GM12878 (cell line): Measurements from ENCODE around the gene WDR91. TPM values are rescaled to one million over a fixed set of nuclear protein-coding genes. Genes with fewer than 3 reads are reported as not detected.

Experiments used
- ATAC-seq: fragments of 200-7000 bp; cut with Tn5 transposase; 3 replicates; pipeline ENCODE4 v1.9.1; 2020; ENCODE audit warnings: mild to moderate bottlenecking, moderate library complexity
- BruUV-seq: library from RNA; stranded (reverse); fragments of 400-500 nt; replicated peaks from 2 replicates; lab custom pipeline; 2021; lab: Mats Ljungman, UMichigan
- CTCF ChIA-PET: fragments of 300-600 bp; sonication (Branson Sonifier 250); formaldehyde crosslinking; extraction: SDS; loops from one replicate; lab custom pipeline; 2021; ENCODE audit warnings: inconsistent platforms; lab: Yijun Ruan, JAX
- POLR2A ChIA-PET: fragments of 350-600 bp; formaldehyde crosslinking; extraction: SDS; loops from one replicate; lab custom pipeline; 2021; ENCODE audit warnings: inconsistent platforms; lab: Charles Lee
- RAD21 ChIA-PET: fragments of 300-600 bp; sonication (Branson Sonifier 250); formaldehyde crosslinking; loops from one replicate; lab custom pipeline; 2023; ENCODE audit warnings: antibody characterized with exemption; ENCODE audit not compliant: unreplicated experiment; lab: Charles Lee
- SMC1A ChIA-PET: fragments of 300-600 bp; sonication (Branson Sonifier 250); formaldehyde crosslinking; loops from one replicate; lab custom pipeline; 2023; ENCODE audit not compliant: unreplicated experiment, uncharacterized antibody; lab: Charles Lee
- DNase-seq: peaks from one replicate; pipeline ENCODE4 v3.0.0-alpha.2; 2011; ENCODE audit warnings: low read depth, low spot score
- FAIRE-seq: peaks from 3 replicates; lab custom pipeline; 2011; peaks lifted over from hg19 to GRCh38; lab: Jason Lieb, UNC
- H2AFZ ChIP-seq: 2 replicates; pipeline ENCODE4 v1.6.0; 2011; ENCODE audit warnings: low read depth, low read length, control low read depth; ENCODE audit not compliant: control insufficient read depth
- H3K27ac ChIP-seq: 2 replicates; pipeline ENCODE4 v1.5.1; 2011; ENCODE audit warnings: control low read depth; ENCODE audit not compliant: control insufficient read depth, insufficient read depth
- H3K27me3 ChIP-seq, 2 experiments: replicated peaks in 1 of 2; 2 replicates each; pipeline versions ENCODE4 v1.6.0 to v1.6.1; 2011; ENCODE audit warnings: low read length in 1 of 2; ENCODE audit not compliant: control insufficient read depth in 2 of 2, insufficient read depth in 2 of 2
- H3K36me3 ChIP-seq, 2 experiments: 2 replicates each; pipeline ENCODE4 v1.5.1; 2011; ENCODE audit warnings: low read length in 1 of 2; ENCODE audit not compliant: control insufficient read depth in 2 of 2, insufficient read depth in 2 of 2
- H3K4me1 ChIP-seq: 2 replicates; pipeline ENCODE4 v1.6.1; 2011; ENCODE audit warnings: mild to moderate bottlenecking, low read length, moderate library complexity, mixed read lengths; ENCODE audit not compliant: control insufficient read depth, insufficient read depth
- H3K4me2 ChIP-seq: 2 replicates; pipeline ENCODE4 v1.6.0; 2011; ENCODE audit warnings: control low read depth; ENCODE audit not compliant: control insufficient read depth, insufficient read depth
- H3K4me3 ChIP-seq: fragments of 200-600 bp; sonication (generic); 2 replicates; pipeline ENCODE4 v1.5.1; 2016
- H3K79me2 ChIP-seq: 2 replicates; pipeline ENCODE4 v1.6.0; 2011; ENCODE audit warnings: low read length; ENCODE audit not compliant: control insufficient read depth, insufficient read depth
- H3K9ac ChIP-seq: 2 replicates; pipeline ENCODE4 v1.8.0; 2011; ENCODE audit warnings: low read length, control low read depth, mixed read lengths; ENCODE audit not compliant: control insufficient read depth, insufficient read depth
- H3K9me3 ChIP-seq: replicated peaks from 3 replicates; pipeline ENCODE4 v1.5.1; 2011; ENCODE audit warnings: mild to moderate bottlenecking, low read length; ENCODE audit not compliant: control insufficient read depth, insufficient read depth
- H4K20me1 ChIP-seq: 2 replicates; pipeline ENCODE4 v1.6.0; 2011; ENCODE audit not compliant: control insufficient read depth, insufficient read depth
- ATF7 ChIP-seq: fragments of 450-650 bp; IDR thresholded peaks from 2 replicates; pipeline ENCODE4 v1.6.1; 2016; ENCODE audit warnings: low read depth, mild to moderate bottlenecking
- BRCA1 ChIP-seq: IDR thresholded peaks from 2 replicates; pipeline ENCODE4 v1.6.1; 2011; ENCODE audit warnings: low read depth, low read length, improper control_type of control experiment
- CUX1 ChIP-seq: IDR thresholded peaks from 2 replicates; pipeline ENCODE4 v1.6.1; 2012; ENCODE audit warnings: improper control_type of control experiment, low read depth, low read length; ENCODE audit not compliant: insufficient replicate concordance
- IRF5 ChIP-seq: fragments of 450-650 bp; IDR thresholded peaks from 2 replicates; pipeline ENCODE4 v1.6.1; 2017; ENCODE audit warnings: borderline replicate concordance
- NFYB ChIP-seq: IDR thresholded peaks from 2 replicates; pipeline ENCODE4 v1.6.1; 2011; ENCODE audit warnings: low read depth, mild to moderate bottlenecking, low read length, improper control_type of control experiment, moderate library complexity; ENCODE audit not compliant: insufficient read depth
- PKNOX1 ChIP-seq: fragments of 450-650 bp; IDR thresholded peaks from 2 replicates; pipeline ENCODE4 v1.6.1; 2016; ENCODE audit warnings: mild to moderate bottlenecking
- SREBF1 ChIP-seq: IDR thresholded peaks from 2 replicates; pipeline ENCODE4 v1.6.1; 2012; ENCODE audit warnings: mild to moderate bottlenecking, low read length
- YBX1 ChIP-seq: fragments of 450-650 bp; IDR thresholded peaks from 2 replicates; pipeline ENCODE4 v1.6.1; 2016; ENCODE audit warnings: antibody characterized with exemption
- ZNF592 ChIP-seq: fragments of 450-650 bp; IDR thresholded peaks from 2 replicates; pipeline ENCODE4 v1.6.1; 2017; ENCODE audit warnings: mild to moderate bottlenecking, moderate library complexity
- ZNF622 ChIP-seq: fragments of 450-650 bp; IDR thresholded peaks from 2 replicates; pipeline ENCODE4 v1.6.1; 2017; ENCODE audit warnings: mild to moderate bottlenecking, inconsistent platforms
- WGBS: methylation state at CpG from one replicate; pipeline ENCODE4 v1.1.6; 2016; ENCODE audit warnings: low lambda C conversion rate; ENCODE audit not compliant: insufficient replicate concordance, insufficient coverage; ENCODE audit errors: missing lambda C conversion rate; 5-methylcytosine and 5-hydroxymethylcytosine counted together
- in situ Hi-C: fragments of 300-500 bp; cut with MboI; formaldehyde crosslinking; loops from 9 replicates; pipeline ENCODE4 v1.14.3; 2018; ENCODE audit warnings: mixed read lengths
- intact Hi-C: fragments of 100-400 bp; cut with micrococcal nuclease; formaldehyde crosslinking; loops from one replicate; pipeline ENCODE4 v1.14.2; 2022; ENCODE audit not compliant: unreplicated experiment
- polyA plus RNA-seq, 11 experiments: library from polyadenylated mRNA; depleted of rRNA in 4 of 11; unstranded in 6 of 11; stranded (reverse) in 5 of 11; fragments of >200 nt; fragmentation: Nextera tagmentation in 4 of 11; fragmentation: Illumina TruSeq in 1 of 11; extraction: Ambion mirVana in 4 of 11; extraction: Trizol in 1 of 11; gene quantifications; 1 replicate in 1 of 11; 2 replicates in 10 of 11; pipeline versions ENCODE4 v1.2.1 to v1.2.3, GENCODE V29; 2011 to 2016; ENCODE audit warnings: inconsistent platforms in 2 of 11, missing spikeins in 2 of 11, low read depth in 1 of 11
- total RNA-seq, 4 experiments: library from RNA; depleted of rRNA in 3 of 4; stranded (reverse); fragments of >200 nt in 3 of 4; fragmentation: Illumina TruSeq in 1 of 4; extraction: Trizol in 1 of 4; gene quantifications; 2 replicates each; pipeline versions ENCODE4 v1.2.1 to v1.2.3, GENCODE V29; 2013 to 2021

Gene WDR91
- total and polyA plus RNA-seq, 10 of the 15 experiments (the other 5 are each of a cell fraction or from before 2014, with no cell fraction given) = 7.6 to 83.3 (median 16.5) TPM

GRCh38 chr7:135245226-135246190 lies 34.2 kb upstream of the WDR91 start:
- Histone ChIP-seq H3K4me3 (no peak overlapping the region), H4K20me1 (no peaks in the 10 kb centered on the region), H3K4me1 (no peaks in the 10 kb centered on the region), H3K79me2 (no peaks in the 10 kb centered on the region), H3K27ac (no peak overlapping the region), H2AFZ (no peak overlapping the region), H3K27me3 (no peaks in the 10 kb centered on the region; a peak in 1 of 4 replicates), H3K9me3 (no peaks in the 10 kb centered on the region; the same call in 2 of the 3 replicates), H3K9ac (no peak overlapping the region), H3K36me3 (no peaks in the 10 kb centered on the region), H3K4me2 (no peak overlapping the region)
- FAIRE-seq (no peak), ATAC-seq (no peak), DNase-seq (no peak)
- in situ Hi-C loops = no loop called here
- intact Hi-C loops = no loop called here
- ChIA-PET RAD21 (no interaction called here), CTCF (interaction anchor here (0.6 kb wide), 1 partner anchor 283 kb away, joined by 3 read pairs; no protein-coding TSS in a partner anchor), POLR2A (interaction anchor here (0.5 to 1.0 kb wide), 2 partner anchors 10 to 561 kb away, joined by 5 read pairs; no protein-coding TSS in a partner anchor), SMC1A (interaction anchor here (0.9 to 2.9 kb wide), 4 partner anchors 8 to 259 kb away, joined by 3 to 9 read pairs (median 3); partner anchors contain the start of gene AGBL3)
- WGBS = 65% methylated on average over 9 of the region's 9 CpGs
- no TSS peak for BruUV-seq
- TF ChIP-seq YBX1 (no peak), IRF5 (no peak), SREBF1 (no peak), ZNF592 (no peak), NFYB (no peak), ATF7 (no peak), PKNOX1 (no peak), BRCA1 (no peak), CUX1 (no peak), ZNF622 (no peak)
